SK-N-SH treated with all-trans-retinoic acid at 6 μM for 48 hours (cell line): ENCODE data around the gene CA7.

Experiments used
- CSDC2 ChIP-seq: fragments of 250-450 bp; sonication (Bioruptor Pico); IDR thresholded peaks from 2 replicates; pipeline ENCODE4 v1.5.0; 2020; ENCODE audit warnings: mild to moderate bottlenecking, moderate library complexity
- RARB ChIP-seq: fragments of 250-450 bp; sonication (Bioruptor Pico); IDR thresholded peaks from 2 replicates; pipeline ENCODE4 v1.8.0; 2021; ENCODE audit warnings: mild to moderate bottlenecking, moderate library complexity
- ZFP3 ChIP-seq: fragments of 250-450 bp; sonication (Bioruptor Pico); IDR thresholded peaks from 2 replicates; pipeline ENCODE4 v1.5.0; 2020; ENCODE audit warnings: mild to moderate bottlenecking, moderate library complexity
- ZNF565 ChIP-seq: fragments of 450-650 bp; formaldehyde crosslinking; conservative IDR thresholded peaks from 2 replicates; pipeline ENCODE4 v1.5.0; 2020; ENCODE audit warnings: low read depth, mild to moderate bottlenecking, moderate library complexity
- TF ChIP-seq, protein P1 (sequence below): fragments of 250-450 bp; sonication (Bioruptor Pico); IDR thresholded peaks from 2 replicates; pipeline ENCODE4 v1.8.0; 2020; ENCODE audit warnings: mild to moderate bottlenecking, moderate library complexity, borderline replicate concordance

DNA sequence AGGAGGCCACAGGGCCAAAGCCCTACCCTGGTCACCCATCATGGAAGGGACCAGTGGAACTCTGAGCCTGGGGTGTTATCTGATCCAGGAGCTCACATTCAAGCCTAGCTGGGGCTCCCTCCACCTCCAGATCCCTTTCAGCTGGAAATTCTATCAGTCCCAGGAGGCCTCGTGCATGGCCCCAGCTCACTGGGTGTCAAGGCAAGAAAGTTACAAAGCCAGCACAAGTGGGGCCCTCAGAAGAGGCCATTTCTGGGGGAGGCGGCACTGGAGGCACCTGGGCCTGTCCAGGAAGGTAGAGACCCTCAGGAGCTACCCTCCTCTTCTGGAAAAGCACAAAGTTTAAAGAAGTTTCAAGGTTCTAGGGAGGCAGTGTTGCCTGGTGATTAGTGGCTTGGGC, 4.8 kb downstream of the CA7 start:
- TF ChIP-seq, protein P1, sequence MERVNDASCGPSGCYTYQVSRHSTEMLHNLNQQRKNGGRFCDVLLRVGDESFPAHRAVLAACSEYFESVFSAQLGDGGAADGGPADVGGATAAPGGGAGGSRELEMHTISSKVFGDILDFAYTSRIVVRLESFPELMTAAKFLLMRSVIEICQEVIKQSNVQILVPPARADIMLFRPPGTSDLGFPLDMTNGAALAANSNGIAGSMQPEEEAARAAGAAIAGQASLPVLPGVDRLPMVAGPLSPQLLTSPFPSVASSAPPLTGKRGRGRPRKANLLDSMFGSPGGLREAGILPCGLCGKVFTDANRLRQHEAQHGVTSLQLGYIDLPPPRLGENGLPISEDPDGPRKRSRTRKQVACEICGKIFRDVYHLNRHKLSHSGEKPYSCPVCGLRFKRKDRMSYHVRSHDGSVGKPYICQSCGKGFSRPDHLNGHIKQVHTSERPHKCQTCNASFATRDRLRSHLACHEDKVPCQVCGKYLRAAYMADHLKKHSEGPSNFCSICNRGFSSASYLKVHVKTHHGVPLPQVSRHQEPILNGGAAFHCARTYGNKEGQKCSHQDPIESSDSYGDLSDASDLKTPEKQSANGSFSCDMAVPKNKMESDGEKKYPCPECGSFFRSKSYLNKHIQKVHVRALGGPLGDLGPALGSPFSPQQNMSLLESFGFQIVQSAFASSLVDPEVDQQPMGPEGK, result no peak
- TF ChIP-seq CSDC2 (CRISPR knock-in tag) (no peak), RARB (CRISPR knock-in tag) (no peak), ZNF565 (CRISPR knock-in tag) (no peak), ZFP3 (CRISPR knock-in tag) (no peak)
